SKM-1 (cell line): Measurements from ENCODE around the gene TRIM27.
"Not testable (repeated sequence)": the region's sequence is repeated elsewhere in the genome, so short reads cannot be mapped to it uniquely, and the experiment has no call there.

Experiments
- DNase-seq: peaks from one replicate; lab custom pipeline; 2025; ENCODE audit not compliant: unreplicated experiment; lab: John Stamatoyannopoulos, UW

TRIM27 gene

GRCh38 chr6:28943223-28943556 lies 19.4 kb upstream of the TRIM27 start:
- no peak for DNase-seq

GRCh38 chr6:28941684-28942448 lies 18.1 kb upstream of the TRIM27 start:
- no peak for DNase-seq

- DNase-seq, result peak; percentile 75
Measured at GRCh38 chr6:28940858-28941683, 17.3 kb upstream of the TRIM27 start.

- DNase-seq, result peak; percentile 49
Measured at GRCh38 chr6:28940294-28940857, 16.6 kb upstream of the TRIM27 start.

GRCh38 chr6:28933069-28933468 lies 9.3 kb upstream of the TRIM27 start:
- no peak for DNase-seq

GRCh38 chr6:28929887-28930620 lies 6.3 kb upstream of the TRIM27 start:
- DNase-seq, result no peak

GRCh38 chr6:28929339-28929738 lies 5.6 kb upstream of the TRIM27 start:
- not testable (repeated sequence) for DNase-seq

GRCh38 chr6:28927846-28928245 lies 4.1 kb upstream of the TRIM27 start:
- DNase-seq, result no peak

GRCh38 chr6:28922821-28923317 lies 916 bp downstream of the TRIM27 start:
- DNase-seq, result peak; percentile 40

GRCh38 chr6:28922004-28922820 lies 1.6 kb downstream of the TRIM27 start:
- no peak for DNase-seq

GRCh38 chr6:28920281-28920680 lies 3.5 kb downstream of the TRIM27 start:
- DNase-seq, result no peak

GRCh38 chr6:28914941-28915340 lies 8.8 kb downstream of the TRIM27 start:
- DNase-seq, result no peak

GRCh38 chr6:28910901-28911690 lies 12.7 kb downstream of the TRIM27 start:
- no peak for DNase-seq

GRCh38 chr6:28907394-28907793 lies 16.4 kb downstream of the TRIM27 start:
- no peak for DNase-seq

GRCh38 chr6:28906669-28907068 lies 17.1 kb downstream of the TRIM27 start:
- DNase-seq, result peak; percentile 30

GRCh38 chr6:28903686-28904085 lies 20.1 kb downstream of the TRIM27 start:
- DNase-seq, result no peak

GRCh38 chr6:28901831-28902230 lies 22.0 kb downstream of the TRIM27 start:
- no peak for DNase-seq

GRCh38 chr6:28900577-28901256 lies 23.1 kb downstream of the TRIM27 start:
- no peak for DNase-seq

- no peak for DNase-seq
Measured at GRCh38 chr6:28898710-28898965, 25.1 kb downstream of the TRIM27 start.
